CD4-positive, alpha-beta T cell (primary cell): ENCODE measurements around the gene MT4. TPM values are rescaled to one million over a fixed set of nuclear protein-coding genes. Genes with fewer than 3 reads are reported as not detected.
A peak's percentile ranks its signal among the peaks of the same experiment; 100 is the strongest.

Experiments
- ATAC-seq: fragments of 200-7000 bp; cut with Tn5 transposase; one replicate; pipeline ENCODE4 v1.10.0; 2022; ENCODE audit warnings: mild to moderate bottlenecking; ENCODE audit not compliant: poor library complexity
- CTCF ChIA-PET: fragments of 350-600 bp; sonication (Branson Sonifier 250); formaldehyde crosslinking; loops from one replicate; lab custom pipeline; 2021; ENCODE audit warnings: antibody characterized with exemption, inconsistent platforms; lab: Charles Lee
- POLR2A ChIA-PET: fragments of 350-600 bp; sonication (Branson Sonifier 250); formaldehyde crosslinking; loops from one replicate; lab custom pipeline; 2021; ENCODE audit warnings: antibody characterized with exemption, inconsistent platforms; lab: Charles Lee
- DNase-seq, 14 experiments: peaks; one replicate each; pipeline ENCODE4 v3.0.0-alpha.2; 2013 to 2020; ENCODE audit warnings: mixed read lengths in 2 of 14
- H3K27ac ChIP-seq, 2 donors: one replicate each; pipeline versions ENCODE4 v1.5.1 to v1.7.0; 2013; ENCODE audit warnings: low read length in 2 of 2, low read depth in 1 of 2, mild to moderate bottlenecking in 1 of 2
- H3K27me3 ChIP-seq, 2 experiments: 1 replicate in 1 of 2; 2 replicates in 1 of 2; pipeline versions ENCODE4 v1.6.1 to v1.7.0; 2013; ENCODE audit warnings: low read length in 2 of 2, control low read depth in 1 of 2, mild to moderate bottlenecking in 1 of 2, moderate library complexity in 1 of 2; ENCODE audit not compliant: insufficient read depth in 2 of 2, control insufficient read depth in 1 of 2
- H3K36me3 ChIP-seq: one replicate; pipeline ENCODE4 v1.6.1; 2013; ENCODE audit warnings: low read length, control low read depth; ENCODE audit not compliant: insufficient read depth
- H3K4me1 ChIP-seq: one replicate; pipeline ENCODE4 v1.6.1; 2013; ENCODE audit warnings: low read length, control low read depth; ENCODE audit not compliant: insufficient read depth
- H3K4me3 ChIP-seq: one replicate; pipeline ENCODE4 v1.5.1; 2013; ENCODE audit warnings: mild to moderate bottlenecking, low read length, moderate library complexity
- H3K9me3 ChIP-seq, 2 experiments: 1 replicate in 1 of 2; 2 replicates in 1 of 2; pipeline versions ENCODE4 v1.6.1 to v1.7.0; 2013; ENCODE audit warnings: low read length in 2 of 2, mild to moderate bottlenecking in 2 of 2, control low read depth in 1 of 2, moderate library complexity in 1 of 2; ENCODE audit not compliant: control insufficient read depth in 1 of 2, insufficient read depth in 1 of 2
- H3K27ac Mint-ChIP-seq: one replicate; pipeline ENCODE4 v1.8.0; 2020; ENCODE audit warnings: mixed read lengths
- H3K27me3 Mint-ChIP-seq: one replicate; pipeline ENCODE4 v1.8.0; 2021; ENCODE audit warnings: mixed read lengths
- H3K36me3 Mint-ChIP-seq: one replicate; pipeline ENCODE4 v1.8.0; 2021; ENCODE audit warnings: low read depth, mixed read lengths
- H3K4me1 Mint-ChIP-seq: one replicate; pipeline ENCODE4 v1.8.0; 2021; ENCODE audit warnings: low read depth, mixed read lengths
- H3K4me3 Mint-ChIP-seq: one replicate; pipeline ENCODE4 v1.8.0; 2020; ENCODE audit warnings: mild to moderate bottlenecking, mixed read lengths
- H3K9me3 Mint-ChIP-seq: one replicate; pipeline ENCODE4 v1.8.0; 2020; ENCODE audit warnings: mixed read lengths
- intact Hi-C, 2 experiments: fragments of 100-400 bp; cut with DNase I in 1 of 2; cut with micrococcal nuclease in 1 of 2; formaldehyde crosslinking; loops; one replicate each; pipeline versions ENCODE4 v1.15.1 to v1.9.0; 2023 to 2025; cut with DNase I, micrococcal nuclease
- total RNA-seq, 174 experiments: library from RNA in 2 of 174; stranded (reverse) in 2 of 174; gene quantifications; one replicate each; pipeline ENCODE4 v1.2.3 and lab custom pipeline; 2021 to 2026
- TF ChIP-seq, protein P1 (sequence below): fragments of 200-600 bp; IDR thresholded peaks from one replicate; pipeline ENCODE4 v1.8.0; 2022; ENCODE audit warnings: antibody characterized with exemption, mild to moderate bottlenecking

The MT4 gene
- total RNA-seq, 2 experiments from 2014 or later = not detected

DNA sequence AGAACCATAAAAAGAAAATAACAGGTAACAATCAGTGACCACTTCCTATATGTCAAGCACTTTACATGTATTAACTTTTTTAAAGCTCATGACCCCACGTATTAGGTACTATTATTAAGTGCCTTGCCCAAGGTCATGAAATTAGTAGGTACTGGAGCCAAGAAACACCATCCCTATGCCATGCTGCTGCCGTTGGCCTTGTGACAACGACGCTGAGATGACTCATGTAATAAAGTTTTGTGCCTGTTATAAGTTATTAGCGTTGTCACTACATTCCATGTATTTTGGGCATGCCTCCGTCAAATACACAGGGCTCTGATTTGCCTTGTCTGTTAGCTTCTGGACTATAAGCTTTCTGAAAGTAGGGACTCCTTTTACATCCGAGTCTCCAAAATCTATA, 46.4 kb upstream of the MT4 start:
- Mint-ChIP-seq H3K36me3 (peaks cover 7% of the 10 kb centered on the region), H3K4me1 (peaks cover 62% of the 10 kb centered on the region), H3K9me3 (no peaks in the 10 kb centered on the region), H3K4me3 (peak overlapping the region; percentile 91), H3K27ac (peak overlapping the region; percentile 90), H3K27me3 (no peaks in the 10 kb centered on the region)
- Histone ChIP-seq H3K27me3 (no peaks in the 10 kb centered on the region), H3K9me3 (no peaks in the 10 kb centered on the region), H3K4me3 (no peak overlapping the region), H3K36me3 (no peaks in the 10 kb centered on the region), H3K27ac (no peak overlapping the region), H3K4me1 (peaks cover 33% of the 10 kb centered on the region)
- TF ChIP-seq, protein P1, sequence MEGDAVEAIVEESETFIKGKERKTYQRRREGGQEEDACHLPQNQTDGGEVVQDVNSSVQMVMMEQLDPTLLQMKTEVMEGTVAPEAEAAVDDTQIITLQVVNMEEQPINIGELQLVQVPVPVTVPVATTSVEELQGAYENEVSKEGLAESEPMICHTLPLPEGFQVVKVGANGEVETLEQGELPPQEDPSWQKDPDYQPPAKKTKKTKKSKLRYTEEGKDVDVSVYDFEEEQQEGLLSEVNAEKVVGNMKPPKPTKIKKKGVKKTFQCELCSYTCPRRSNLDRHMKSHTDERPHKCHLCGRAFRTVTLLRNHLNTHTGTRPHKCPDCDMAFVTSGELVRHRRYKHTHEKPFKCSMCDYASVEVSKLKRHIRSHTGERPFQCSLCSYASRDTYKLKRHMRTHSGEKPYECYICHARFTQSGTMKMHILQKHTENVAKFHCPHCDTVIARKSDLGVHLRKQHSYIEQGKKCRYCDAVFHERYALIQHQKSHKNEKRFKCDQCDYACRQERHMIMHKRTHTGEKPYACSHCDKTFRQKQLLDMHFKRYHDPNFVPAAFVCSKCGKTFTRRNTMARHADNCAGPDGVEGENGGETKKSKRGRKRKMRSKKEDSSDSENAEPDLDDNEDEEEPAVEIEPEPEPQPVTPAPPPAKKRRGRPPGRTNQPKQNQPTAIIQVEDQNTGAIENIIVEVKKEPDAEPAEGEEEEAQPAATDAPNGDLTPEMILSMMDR = no peak
- ATAC-seq (no peak), DNase-seq (no peak)
- CTCF ChIA-PET = interaction anchor here (2.9 kb wide), 1 partner anchor 184 kb away, joined by 10 read pairs; no protein-coding TSS in a partner anchor
- POLR2A ChIA-PET = interaction anchor here (1.7 to 2.2 kb wide), 2 partner anchors 67 to 90 kb away, joined by 4 to 10 read pairs; partner anchors contain the start of genes MT2A, NUDT21 and OGFOD1
- intact Hi-C loops = loop anchor here in 1 of 2 experiments (5.0 kb wide), 1 partner anchor 66 kb away; the partner anchor contains the start of genes NUDT21 and OGFOD1

DNA sequence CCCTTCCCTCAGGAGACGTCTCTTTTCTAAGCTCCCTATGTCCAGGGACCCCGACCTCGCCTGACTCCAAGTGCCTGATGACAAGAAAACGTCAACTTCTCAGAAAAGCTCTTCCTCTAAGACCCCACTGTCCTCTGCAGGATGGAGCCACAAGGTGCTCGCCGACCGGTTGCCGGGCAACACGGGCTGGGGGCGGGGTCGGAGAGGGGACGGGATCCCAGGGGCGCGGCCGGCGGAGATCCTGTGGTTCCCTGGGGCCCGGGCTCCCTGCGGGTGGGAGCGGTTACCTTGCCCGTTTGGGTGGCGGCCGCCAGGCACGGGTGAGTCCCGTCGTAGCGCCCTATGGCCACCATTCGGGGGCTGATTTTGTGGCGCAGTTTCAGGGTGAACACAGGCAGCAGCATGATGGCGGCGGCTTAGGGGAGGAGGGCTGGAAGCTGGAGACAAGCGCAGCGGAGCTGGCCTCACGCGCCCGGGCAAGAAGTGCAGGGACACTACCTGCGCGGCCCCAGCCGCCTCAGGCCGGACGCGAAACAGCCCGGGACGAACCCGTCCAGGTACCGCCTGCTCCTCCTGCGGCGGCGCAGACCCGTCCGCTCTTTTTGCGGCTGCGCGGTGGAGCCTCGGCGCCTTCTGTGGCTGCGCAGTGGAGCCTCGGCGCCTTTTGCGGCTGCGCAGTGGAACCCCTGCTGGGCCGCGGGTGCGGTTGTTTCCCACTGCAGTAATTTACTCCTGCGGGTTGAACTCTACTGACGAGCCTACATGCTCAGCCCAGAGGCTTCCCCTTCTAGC, 45.2 kb upstream of the MT4 start, which contains the start of gene BBS2:
BBS2 (minus strand) TSS at position 566 of the 792 bp plus-strand sequence; CDS start at position 404, 162 bp downstream.
- peak; percentile 84 for ATAC-seq
- TF ChIP-seq, protein P1 = no peak
- Histone ChIP-seq H3K4me1 (peaks cover 33% of the 10 kb centered on the region), H3K27me3 (no peaks in the 10 kb centered on the region), H3K36me3 (no peaks in the 10 kb centered on the region), H3K9me3 (no peaks in the 10 kb centered on the region), H3K4me3 (peak within 1 kb of the TSS; percentile 97), H3K27ac (peak within 1 kb of the TSS; percentile 80 to 91)
- Mint-ChIP-seq H3K27me3 (no peaks in the 10 kb centered on the region), H3K27ac (peak within 1 kb of the TSS; percentile 90), H3K4me3 (peak within 1 kb of the TSS; percentile 91), H3K36me3 (no peaks in the 10 kb centered on the region), H3K4me1 (peaks cover 51% of the 10 kb centered on the region), H3K9me3 (no peaks in the 10 kb centered on the region)
- CTCF ChIA-PET = interaction anchor here (2.9 kb wide), 1 partner anchor 182 kb away, joined by 10 read pairs; no protein-coding TSS in a partner anchor
- POLR2A ChIA-PET = interaction anchor here (0.5 to 2.2 kb wide), 13 partner anchors 9 to 1609 kb away, joined by 3 to 12 read pairs (median 4); partner anchors contain the start of genes CFAP20, HERPUD1, MT2A and NUDT21
- intact Hi-C loops = loop anchor here in 1 of 2 experiments (5.0 kb wide), 1 partner anchor 67 kb away; the partner anchor contains the start of genes NUDT21 and OGFOD1
- DNase-seq = peak; percentile 87 to 97 (median 92)

- Mint-ChIP-seq H3K36me3 (no peaks in the 10 kb centered on the region), H3K4me3 (peak overlapping the region; percentile 91), H3K4me1 (peaks cover 46% of the 10 kb centered on the region), H3K27ac (peak overlapping the region; percentile 90), H3K27me3 (no peaks in the 10 kb centered on the region), H3K9me3 (no peaks in the 10 kb centered on the region)
- ATAC-seq (no peak), DNase-seq (no peak)
- intact Hi-C loops = no loop called here
- Histone ChIP-seq H3K4me3 (peak overlapping the region; percentile 97), H3K27ac (peak overlapping the region; percentile 80 to 91), H3K36me3 (no peaks in the 10 kb centered on the region), H3K27me3 (no peaks in the 10 kb centered on the region), H3K4me1 (peaks cover 33% of the 10 kb centered on the region), H3K9me3 (no peaks in the 10 kb centered on the region)
- ChIA-PET POLR2A (interaction anchor here (1.0 to 2.2 kb wide), 10 partner anchors 9 to 1609 kb away, joined by 3 to 12 read pairs (median 4); partner anchors contain the start of genes CFAP20, HERPUD1, NUDT21 and OGFOD1), CTCF (interaction anchor here (2.9 kb wide), 1 partner anchor 182 kb away, joined by 10 read pairs; no protein-coding TSS in a partner anchor)
- TF ChIP-seq, protein P1 = no peak
These were observed 44.7 kb upstream of the MT4 start for GRCh38 chr16:56520251-56520577.
